Spinal cord (tissue), 10 donors: ENCODE measurements around the gene LVRN. TPM values are rescaled to one million over a fixed set of nuclear protein-coding genes. Genes with fewer than 3 reads are reported as not detected.

Experiments
- DNase-seq, 6 donors: peaks; one replicate each; pipeline versions ENCODE4 v3.0.0 to v3.0.0-alpha.2; 2013 to 2015; ENCODE audit warnings: low spot score in 6 of 6, low read depth in 4 of 6
- H3K27ac ChIP-seq: one replicate; pipeline ENCODE4 v1.5.1; 2013; ENCODE audit warnings: low read depth, low read length, control low read depth
- H3K27me3 ChIP-seq: one replicate; pipeline ENCODE4 v1.6.1; 2013; ENCODE audit warnings: low read length; ENCODE audit not compliant: control insufficient read depth, insufficient read depth
- H3K36me3 ChIP-seq: one replicate; pipeline ENCODE4 v1.6.1; 2013; ENCODE audit warnings: low read length; ENCODE audit not compliant: control insufficient read depth, insufficient read depth
- H3K4me1 ChIP-seq: one replicate; pipeline ENCODE4 v1.6.1; 2013; ENCODE audit warnings: low read length; ENCODE audit not compliant: control insufficient read depth, insufficient read depth
- H3K4me3 ChIP-seq: one replicate; pipeline ENCODE4 v1.5.1; 2013; ENCODE audit warnings: low read depth, low read length, control low read depth
- H3K9me3 ChIP-seq: one replicate; pipeline ENCODE4 v1.6.1; 2013; ENCODE audit warnings: low read length; ENCODE audit not compliant: control insufficient read depth, insufficient read depth
- WGBS: methylation state at CpG from one replicate; pipeline ENCODE4 v1.1.5; 2013; ENCODE audit warnings: missing lambda C conversion rate; ENCODE audit not compliant: insufficient coverage; 5-methylcytosine and 5-hydroxymethylcytosine counted together
- polyA plus RNA-seq, 2 donors: library from polyadenylated mRNA; unstranded; fragments of 120-200 nt; gene quantifications; one replicate each; pipeline ENCODE4 v1.2.1, GENCODE V29; 2013; ENCODE audit not compliant: insufficient read length in 2 of 2
- total RNA-seq, 2 donors: library from RNA; depleted of rRNA in 1 of 2; stranded (reverse); fragments of 120-200 nt in 1 of 2; fragments of >200 nt in 1 of 2; gene quantifications; one replicate each; pipeline versions ENCODE4 v1.2.3 to v1.2.4, GENCODE V29; 2013 to 2014
- donor health status: healthy.

Gene LVRN
- total and polyA plus RNA-seq, 4 donors: 0.61 to 1.9 (median 1.2) TPM

GRCh38 chr5:115939059-115939458, 23.2 kb upstream of the LVRN start:
- 49% methylated on average over 2 of the region's 4 CpGs for WGBS

GRCh38 chr5:115940080-115940810, 22.0 kb upstream of the LVRN start:
- peak in 1 of 6 donors; percentile 26 for DNase-seq
- Histone ChIP-seq H3K27me3 (no peaks in the 10 kb centered on the region), H3K4me3 (no peak overlapping the region), H3K9me3 (no peaks in the 10 kb centered on the region), H3K36me3 (no peaks in the 10 kb centered on the region), H3K27ac (no peak overlapping the region), H3K4me1 (no peaks in the 10 kb centered on the region)
- WGBS: no CpG with 5 or more reads among the region's 4 CpGs

More at GRCh38 chr5:115939059-115939458, 23.2 kb upstream of the LVRN start:
- Histone ChIP-seq H3K27ac (no peak overlapping the region), H3K4me1 (no peaks in the 10 kb centered on the region), H3K36me3 (no peaks in the 10 kb centered on the region), H3K4me3 (no peak overlapping the region), H3K9me3 (no peaks in the 10 kb centered on the region), H3K27me3 (no peaks in the 10 kb centered on the region)
- DNase-seq: no peak

GRCh38 chr5:115941051-115941675, 21.1 kb upstream of the LVRN start:
- no peak overlapping the region for H3K4me3 ChIP-seq
- H3K9me3 ChIP-seq: no peaks in the 10 kb centered on the region
- no peak for DNase-seq
- 97% methylated on average over 4 of the region's 9 CpGs for WGBS
- no peak overlapping the region for H3K27ac ChIP-seq
- no peaks in the 10 kb centered on the region for H3K27me3 ChIP-seq
- H3K36me3 ChIP-seq: no peaks in the 10 kb centered on the region
- no peaks in the 10 kb centered on the region for H3K4me1 ChIP-seq

GRCh38 chr5:115944501-115944900, 17.8 kb upstream of the LVRN start:
- Histone ChIP-seq H3K27ac (no peak overlapping the region), H3K9me3 (no peaks in the 10 kb centered on the region), H3K36me3 (no peaks in the 10 kb centered on the region), H3K27me3 (no peaks in the 10 kb centered on the region), H3K4me3 (no peak overlapping the region), H3K4me1 (no peaks in the 10 kb centered on the region)
- no peak for DNase-seq
- WGBS: 100% methylated on average over 1 of the region's 3 CpGs

GRCh38 chr5:115946655-115947054, 15.6 kb upstream of the LVRN start:
- no peaks in the 10 kb centered on the region for H3K36me3 ChIP-seq
- H3K4me3 ChIP-seq: no peak overlapping the region
- H3K27me3 ChIP-seq: no peaks in the 10 kb centered on the region
- WGBS: no CpG with 5 or more reads among the region's 2 CpGs
- H3K4me1 ChIP-seq: no peaks in the 10 kb centered on the region
- no peak for DNase-seq
- no peaks in the 10 kb centered on the region for H3K9me3 ChIP-seq
- H3K27ac ChIP-seq: no peak overlapping the region

- Histone ChIP-seq H3K4me3 (no peak overlapping the region), H3K36me3 (no peaks in the 10 kb centered on the region), H3K27ac (no peak overlapping the region), H3K9me3 (no peaks in the 10 kb centered on the region), H3K4me1 (no peaks in the 10 kb centered on the region), H3K27me3 (no peaks in the 10 kb centered on the region)
- WGBS: no CpG with 5 or more reads among the region's 2 CpGs
- no peak for DNase-seq
Measured at GRCh38 chr5:115947260-115947659, 15.0 kb upstream of the LVRN start.

- Histone ChIP-seq H3K4me1 (no peaks in the 10 kb centered on the region), H3K36me3 (no peaks in the 10 kb centered on the region), H3K9me3 (no peaks in the 10 kb centered on the region), H3K27me3 (no peaks in the 10 kb centered on the region), H3K4me3 (no peak overlapping the region), H3K27ac (no peak overlapping the region)
- WGBS: 86% methylated on average over 1 of the region's 3 CpGs
- no peak for DNase-seq
Measured at GRCh38 chr5:115948091-115948534, 14.2 kb upstream of the LVRN start.

GRCh38 chr5:115949096-115949495, 13.2 kb upstream of the LVRN start:
- Histone ChIP-seq H3K9me3 (no peaks in the 10 kb centered on the region), H3K27ac (no peak overlapping the region), H3K4me3 (no peak overlapping the region), H3K27me3 (no peaks in the 10 kb centered on the region), H3K36me3 (no peaks in the 10 kb centered on the region), H3K4me1 (no peaks in the 10 kb centered on the region)
- no peak for DNase-seq
- WGBS: no CpG with 5 or more reads among the region's 1 CpG

- Histone ChIP-seq H3K4me1 (no peaks in the 10 kb centered on the region), H3K36me3 (no peaks in the 10 kb centered on the region), H3K9me3 (no peaks in the 10 kb centered on the region), H3K27ac (no peak overlapping the region), H3K4me3 (no peak overlapping the region), H3K27me3 (no peaks in the 10 kb centered on the region)
- DNase-seq: no peak
- no CpG with 5 or more reads among the region's 4 CpGs for WGBS
Measured at GRCh38 chr5:115952588-115952987, 9.7 kb upstream of the LVRN start.

- no peaks in the 10 kb centered on the region for H3K36me3 ChIP-seq
- H3K9me3 ChIP-seq: no peaks in the 10 kb centered on the region
- no peak overlapping the region for H3K27ac ChIP-seq
- DNase-seq: no peak
- H3K27me3 ChIP-seq: no peaks in the 10 kb centered on the region
- no peak overlapping the region for H3K4me3 ChIP-seq
- no peaks in the 10 kb centered on the region for H3K4me1 ChIP-seq
Measured at GRCh38 chr5:115954144-115954543, 8.1 kb upstream of the LVRN start.
